Endothelial cell (in vitro differentiated cells): ENCODE results near the gene LYZL4. TPM values are rescaled to one million over a fixed set of nuclear protein-coding genes. Genes with fewer than 3 reads are reported as not detected.

Experiments
- DNase-seq: peaks from one replicate; pipeline ENCODE4 v3.0.0; 2021; ENCODE audit warnings: low spot score
- H3K27ac Mint-ChIP-seq: one replicate; pipeline ENCODE4 v1.8.0; 2021; ENCODE audit warnings: mixed read lengths, inconsistent platforms; ENCODE audit not compliant: unreplicated experiment
- H3K27me3 Mint-ChIP-seq: one replicate; pipeline ENCODE4 v1.8.0; 2021; ENCODE audit warnings: mild to moderate bottlenecking, moderate library complexity, mixed read lengths, inconsistent platforms; ENCODE audit not compliant: unreplicated experiment
- H3K36me3 Mint-ChIP-seq: one replicate; pipeline ENCODE4 v1.8.0; 2021; ENCODE audit warnings: mild to moderate bottlenecking, low read depth, mixed read lengths, inconsistent platforms; ENCODE audit not compliant: unreplicated experiment
- H3K4me1 Mint-ChIP-seq: one replicate; pipeline ENCODE4 v1.8.0; 2021; ENCODE audit warnings: mild to moderate bottlenecking, mixed read lengths, inconsistent platforms; ENCODE audit not compliant: unreplicated experiment
- H3K4me3 Mint-ChIP-seq: one replicate; pipeline ENCODE4 v1.8.0; 2021; ENCODE audit warnings: mild to moderate bottlenecking, mixed read lengths, inconsistent platforms; ENCODE audit not compliant: unreplicated experiment
- H3K9me3 Mint-ChIP-seq: one replicate; pipeline ENCODE4 v1.8.0; 2021; ENCODE audit warnings: mixed read lengths, inconsistent platforms; ENCODE audit not compliant: unreplicated experiment
- long read RNA-seq: library from polyadenylated mRNA; unstranded; transcript quantifications from one replicate; pipeline ENCODE4 v2.0.0, GENCODE V29; 2020; ENCODE audit not compliant: unreplicated experiment
- total RNA-seq: library from RNA; stranded (reverse); fragmentation: NEBNext Ultra II Directional; extraction: Animal tissue kit (Norgen Biotek cat#: 25700); gene quantifications from one replicate; pipeline ENCODE4 v1.2.1, GENCODE V29; 2021; ENCODE audit not compliant: unreplicated experiment
- TF ChIP-seq, protein P1 (sequence below): fragments of 200-600 bp; sonication (generic); IDR thresholded peaks from one replicate; pipeline ENCODE4 v1.5.0; 2021; ENCODE audit warnings: antibody characterized with exemption; ENCODE audit not compliant: unreplicated experiment

Gene LYZL4
- not detected for total RNA-seq
- long read RNA-seq: 0 reads

- Mint-ChIP-seq H3K4me1 (peaks cover 5% of the 10 kb centered on the region), H3K9me3 (no peaks in the 10 kb centered on the region), H3K27ac (no peak within 1 kb of the TSS), H3K36me3 (no peaks in the 10 kb centered on the region), H3K4me3 (no peak within 1 kb of the TSS), H3K27me3 (peaks cover 4% of the 10 kb centered on the region)
- no peak for DNase-seq
- TF ChIP-seq, protein P1, sequence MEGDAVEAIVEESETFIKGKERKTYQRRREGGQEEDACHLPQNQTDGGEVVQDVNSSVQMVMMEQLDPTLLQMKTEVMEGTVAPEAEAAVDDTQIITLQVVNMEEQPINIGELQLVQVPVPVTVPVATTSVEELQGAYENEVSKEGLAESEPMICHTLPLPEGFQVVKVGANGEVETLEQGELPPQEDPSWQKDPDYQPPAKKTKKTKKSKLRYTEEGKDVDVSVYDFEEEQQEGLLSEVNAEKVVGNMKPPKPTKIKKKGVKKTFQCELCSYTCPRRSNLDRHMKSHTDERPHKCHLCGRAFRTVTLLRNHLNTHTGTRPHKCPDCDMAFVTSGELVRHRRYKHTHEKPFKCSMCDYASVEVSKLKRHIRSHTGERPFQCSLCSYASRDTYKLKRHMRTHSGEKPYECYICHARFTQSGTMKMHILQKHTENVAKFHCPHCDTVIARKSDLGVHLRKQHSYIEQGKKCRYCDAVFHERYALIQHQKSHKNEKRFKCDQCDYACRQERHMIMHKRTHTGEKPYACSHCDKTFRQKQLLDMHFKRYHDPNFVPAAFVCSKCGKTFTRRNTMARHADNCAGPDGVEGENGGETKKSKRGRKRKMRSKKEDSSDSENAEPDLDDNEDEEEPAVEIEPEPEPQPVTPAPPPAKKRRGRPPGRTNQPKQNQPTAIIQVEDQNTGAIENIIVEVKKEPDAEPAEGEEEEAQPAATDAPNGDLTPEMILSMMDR: no peak
Measured at GRCh38 chr3:42410370-42411131, at the start of gene LYZL4. Gene LYZL4 (minus strand): TSS chr3:42410610. CDS start chr3:42407251, 3,359 bp downstream.

DNA sequence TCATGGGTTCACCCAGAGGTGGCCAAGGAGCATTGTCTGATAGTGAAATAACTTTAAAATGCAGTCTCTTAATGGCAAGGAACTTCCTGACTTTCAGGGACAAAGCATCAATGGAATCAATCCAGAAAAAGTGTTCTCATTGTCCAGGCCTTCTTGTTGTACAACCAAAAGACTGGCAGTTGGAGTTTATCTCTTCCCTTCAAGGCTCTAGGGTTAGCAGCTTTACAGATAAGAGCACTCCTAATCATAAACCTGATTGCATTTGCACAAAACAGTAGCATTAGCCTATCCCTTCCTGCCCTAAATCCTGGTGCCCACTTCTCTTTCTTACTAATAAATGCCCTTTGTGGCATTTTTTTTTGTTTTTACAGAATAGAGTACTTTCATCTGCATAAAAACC is 48.7 kb upstream of the LYZL4 start:
- no peaks in the 10 kb centered on the region for H3K27me3 Mint-ChIP-seq
- no peak overlapping the region for H3K4me3 Mint-ChIP-seq
- H3K27ac Mint-ChIP-seq: no peak overlapping the region
- no peak for DNase-seq
- no peaks in the 10 kb centered on the region for H3K4me1 Mint-ChIP-seq
- no peaks in the 10 kb centered on the region for H3K9me3 Mint-ChIP-seq
- TF ChIP-seq, protein P1: no peak
- H3K36me3 Mint-ChIP-seq: no peaks in the 10 kb centered on the region

DNA sequence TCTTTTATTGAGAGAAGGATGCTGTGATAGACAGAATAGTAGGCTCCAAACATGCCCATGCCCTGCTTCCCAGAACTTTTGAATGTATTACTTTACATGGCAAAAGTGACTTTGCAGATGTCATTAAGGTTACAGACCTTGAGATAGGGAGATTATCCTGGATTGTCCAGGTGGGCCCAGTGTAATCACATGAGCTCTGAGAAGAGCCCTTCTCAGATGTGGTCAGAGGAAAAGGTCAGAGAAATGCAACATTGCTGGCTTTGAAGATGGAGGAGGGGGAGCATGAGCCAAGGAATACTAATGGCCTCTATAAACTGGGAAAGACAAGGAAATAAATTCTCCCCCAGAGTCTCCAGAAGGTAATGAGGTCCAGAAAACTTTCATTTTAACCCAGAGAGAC is 45.8 kb upstream of the LYZL4 start:
- no peaks in the 10 kb centered on the region for H3K36me3 Mint-ChIP-seq
- TF ChIP-seq, protein P1: no peak
- no peak overlapping the region for H3K27ac Mint-ChIP-seq
- DNase-seq: no peak
- no peaks in the 10 kb centered on the region for H3K9me3 Mint-ChIP-seq
- H3K4me1 Mint-ChIP-seq: peaks cover 6% of the 10 kb centered on the region
- H3K4me3 Mint-ChIP-seq: no peak overlapping the region
- H3K27me3 Mint-ChIP-seq: no peaks in the 10 kb centered on the region

DNA sequence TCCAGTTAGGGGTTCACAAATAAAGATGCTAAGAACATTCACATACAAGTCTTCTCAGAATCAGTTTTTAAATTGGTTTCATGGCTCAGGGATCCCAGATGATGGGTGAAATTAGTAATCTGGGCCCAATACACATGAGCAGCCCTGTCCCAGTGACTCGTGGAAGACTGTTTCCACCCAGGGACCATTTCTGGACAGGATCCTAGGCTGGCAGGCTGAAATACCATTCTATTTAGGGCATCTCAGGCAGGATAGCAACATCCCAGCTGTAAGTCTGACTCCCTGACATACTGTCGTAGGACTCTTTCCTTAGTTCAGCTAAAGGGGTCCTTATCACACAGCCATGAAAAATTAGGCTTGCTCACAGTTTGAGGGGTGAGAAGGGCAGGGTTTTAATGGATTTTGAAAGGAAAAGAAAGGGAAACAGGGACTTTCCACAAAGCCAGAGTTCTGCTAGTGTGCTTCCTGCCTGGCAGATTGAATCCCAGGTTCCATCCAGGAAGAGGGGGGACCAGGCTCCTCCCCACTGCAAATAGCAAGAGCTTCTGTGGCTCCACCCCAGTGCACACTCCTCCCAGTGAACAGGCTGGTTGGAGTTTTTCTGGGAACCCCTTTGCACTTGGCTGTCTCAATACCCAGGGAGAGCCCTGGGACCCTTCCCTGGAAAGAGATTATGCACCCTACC is 41.3 kb upstream of the LYZL4 start:
- no peak overlapping the region for H3K4me3 Mint-ChIP-seq
- no peaks in the 10 kb centered on the region for H3K9me3 Mint-ChIP-seq
- TF ChIP-seq, protein P1: no peak
- peaks cover 4% of the 10 kb centered on the region for H3K27me3 Mint-ChIP-seq
- DNase-seq: peak; percentile 17
- H3K27ac Mint-ChIP-seq: peak overlapping the region; percentile 92
- H3K4me1 Mint-ChIP-seq: peaks cover 8% of the 10 kb centered on the region
- no peaks in the 10 kb centered on the region for H3K36me3 Mint-ChIP-seq

- Mint-ChIP-seq H3K9me3 (no peaks in the 10 kb centered on the region), H3K27me3 (peaks cover 4% of the 10 kb centered on the region), H3K4me3 (no peak overlapping the region), H3K36me3 (no peaks in the 10 kb centered on the region), H3K4me1 (peaks cover 8% of the 10 kb centered on the region), H3K27ac (no peak overlapping the region)
- no peak for DNase-seq
- TF ChIP-seq, protein P1: no peak
Measured at GRCh38 chr3:42451116-42451515, 40.7 kb upstream of the LYZL4 start.
